Measurements from ENCODE around the gene SLC35D1. TPM values are rescaled to one million over a fixed set of nuclear protein-coding genes. Genes with fewer than 3 reads are reported as not detected.

The SLC35D1 gene
- total RNA-seq, 2 experiments from 2014 or later = 11.4 to 12.5 TPM

- Mint-ChIP-seq H3K4me1 (no peaks in the 10 kb centered on the region), H3K36me3 (ENCODE audit: low read depth) (peaks cover 48% of the 10 kb centered on the region), H3K9me3 (peaks cover 15% of the 10 kb centered on the region), H3K27ac (no peak overlapping the region), H3K4me3 (no peak overlapping the region), H3K27me3 (no peaks in the 10 kb centered on the region)
- no peak for DNase-seq
- CTCF ChIA-PET = interaction anchor here (0.5 to 0.6 kb wide), 2 partner anchors 64 to 283 kb away, joined by 4 to 7 read pairs; no protein-coding TSS in a partner anchor
- POLR2A ChIA-PET = interaction anchor here (0.6 kb wide), 1 partner anchor 654 kb away, joined by 3 read pairs; no protein-coding TSS in a partner anchor
Observed at GRCh38 chr1:67031859-67032247, 22.1 kb downstream of the SLC35D1 start.

- Mint-ChIP-seq H3K9me3 (peaks cover 10% of the 10 kb centered on the region), H3K4me3 (no peak overlapping the region), H3K27ac (no peak overlapping the region), H3K27me3 (no peaks in the 10 kb centered on the region), H3K36me3 (ENCODE audit: low read depth) (peaks cover 45% of the 10 kb centered on the region), H3K4me1 (no peaks in the 10 kb centered on the region)
- CTCF ChIA-PET = interaction anchor here (0.6 to 0.7 kb wide), 2 partner anchors 64 to 101 kb away, joined by 3 to 4 read pairs; no protein-coding TSS in a partner anchor
- no peak for DNase-seq
- POLR2A ChIA-PET = interaction anchor here (0.6 kb wide), 1 partner anchor 654 kb away, joined by 3 read pairs; no protein-coding TSS in a partner anchor
Observed at GRCh38 chr1:67031121-67031858, 22.7 kb downstream of the SLC35D1 start.

DNA sequence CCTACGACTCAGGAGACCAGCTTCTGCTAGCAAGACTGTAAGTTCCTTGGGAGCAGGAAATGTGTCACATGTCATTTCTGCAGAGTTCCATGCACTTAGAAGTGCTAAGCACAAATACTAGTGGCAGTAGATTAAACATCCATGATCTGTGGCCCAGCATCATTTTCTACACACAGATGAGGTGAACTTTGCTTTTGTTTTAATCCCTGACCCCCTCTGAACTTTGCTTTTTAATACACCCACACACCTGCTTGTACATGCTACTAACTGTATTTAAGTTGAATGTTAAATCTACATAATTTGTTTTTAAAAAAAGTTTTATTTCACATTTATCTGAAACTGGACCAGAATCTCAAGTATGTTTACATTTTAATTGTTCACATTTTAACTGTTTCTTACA is 24.5 kb downstream of the SLC35D1 start:
- H3K4me1 Mint-ChIP-seq = no peaks in the 10 kb centered on the region
- ChIA-PET POLR2A (interaction anchor here (0.7 kb wide), 1 partner anchor 17 kb away, joined by 13 read pairs; no protein-coding TSS in a partner anchor), CTCF (interaction anchor here (0.6 to 2.3 kb wide), 2 partner anchors 9 to 425 kb away, joined by 3 to 10 read pairs; no protein-coding TSS in a partner anchor)
- H3K9me3 Mint-ChIP-seq = peaks cover 5% of the 10 kb centered on the region
- H3K36me3 Mint-ChIP-seq (ENCODE audit: low read depth) = peaks cover 37% of the 10 kb centered on the region
- no peak for DNase-seq
- no peak overlapping the region for H3K27ac Mint-ChIP-seq
- H3K4me3 Mint-ChIP-seq = no peak overlapping the region
- H3K27me3 Mint-ChIP-seq = no peaks in the 10 kb centered on the region

GRCh38 chr1:67020765-67021164 is 33.2 kb downstream of the SLC35D1 start:
- no peaks in the 10 kb centered on the region for H3K27me3 Mint-ChIP-seq
- ChIA-PET POLR2A (no interaction called here), CTCF (interaction anchor here (0.6 to 2.7 kb wide), 3 partner anchors 9 to 20 kb away, joined by 4 to 10 read pairs (median 4); no protein-coding TSS in a partner anchor)
- DNase-seq = no peak
- no peak overlapping the region for H3K4me3 Mint-ChIP-seq
- no peaks in the 10 kb centered on the region for H3K4me1 Mint-ChIP-seq
- peaks cover 2% of the 10 kb centered on the region for H3K9me3 Mint-ChIP-seq
- peaks cover 42% of the 10 kb centered on the region for H3K36me3 Mint-ChIP-seq (ENCODE audit: low read depth)
- H3K27ac Mint-ChIP-seq = no peak overlapping the region

DNA sequence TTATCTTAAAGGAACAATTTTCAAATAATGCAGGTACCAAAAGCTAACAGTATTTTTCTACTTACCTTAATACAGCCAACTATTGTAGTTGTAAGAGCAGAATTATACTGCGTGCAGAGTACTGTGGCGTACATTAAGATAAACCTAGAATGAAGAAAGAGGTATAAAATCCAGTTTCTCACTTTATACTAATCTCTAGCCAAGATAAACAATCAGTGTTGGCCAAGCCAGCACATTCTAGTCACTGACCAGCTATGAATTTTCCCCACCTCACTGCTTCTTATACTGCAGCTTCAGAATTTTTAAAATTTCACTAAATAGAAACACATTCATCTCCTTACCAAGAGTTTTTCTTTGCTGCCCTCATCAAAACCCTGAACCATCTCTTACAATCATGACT is 33.6 kb downstream of the SLC35D1 start:
- H3K9me3 Mint-ChIP-seq = peaks cover 2% of the 10 kb centered on the region
- ChIA-PET CTCF (interaction anchor here (1.0 to 2.7 kb wide), 4 partner anchors 9 to 193 kb away, joined by 3 to 10 read pairs (median 4); no protein-coding TSS in a partner anchor), POLR2A (no interaction called here)
- DNase-seq = no peak
- no peaks in the 10 kb centered on the region for H3K4me1 Mint-ChIP-seq
- no peak overlapping the region for H3K4me3 Mint-ChIP-seq
- no peaks in the 10 kb centered on the region for H3K27me3 Mint-ChIP-seq
- peaks cover 41% of the 10 kb centered on the region for H3K36me3 Mint-ChIP-seq (ENCODE audit: low read depth)
- H3K27ac Mint-ChIP-seq = no peak overlapping the region

DNA sequence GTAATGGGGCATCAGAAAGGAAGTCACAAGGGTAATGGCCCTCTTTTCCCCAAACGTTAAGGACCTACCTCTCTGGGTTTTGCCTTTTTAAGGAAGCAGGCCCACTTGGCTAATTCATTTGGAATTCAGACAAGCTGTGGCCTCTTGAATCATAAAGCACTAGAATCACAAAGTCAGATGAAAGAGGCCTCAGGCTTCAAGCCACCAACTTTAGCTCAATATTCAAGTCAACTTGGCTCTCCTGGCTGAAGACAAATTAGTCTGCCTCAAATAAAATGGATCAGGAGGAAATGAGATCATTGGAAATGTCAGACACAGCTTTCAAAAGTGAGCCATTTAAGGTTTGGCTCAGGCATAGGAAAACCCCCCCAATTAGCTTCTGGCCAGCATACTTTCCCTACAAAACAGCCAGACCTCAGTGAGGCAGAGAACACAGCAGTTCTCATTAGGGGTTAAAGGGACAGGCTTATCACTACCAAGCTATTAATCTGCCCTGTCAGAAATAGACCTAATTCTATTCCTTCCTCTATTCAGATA is 34.3 kb downstream of the SLC35D1 start:
- DNase-seq = no peak
- ChIA-PET POLR2A (no interaction called here), CTCF (interaction anchor here (1.0 to 2.7 kb wide), 4 partner anchors 10 to 194 kb away, joined by 3 to 10 read pairs (median 4); no protein-coding TSS in a partner anchor)
- no peaks in the 10 kb centered on the region for H3K27me3 Mint-ChIP-seq
- no peak overlapping the region for H3K4me3 Mint-ChIP-seq
- H3K4me1 Mint-ChIP-seq = no peaks in the 10 kb centered on the region
- no peak overlapping the region for H3K27ac Mint-ChIP-seq
- H3K9me3 Mint-ChIP-seq = peaks cover 2% of the 10 kb centered on the region
- peaks cover 37% of the 10 kb centered on the region for H3K36me3 Mint-ChIP-seq (ENCODE audit: low read depth)

DNA sequence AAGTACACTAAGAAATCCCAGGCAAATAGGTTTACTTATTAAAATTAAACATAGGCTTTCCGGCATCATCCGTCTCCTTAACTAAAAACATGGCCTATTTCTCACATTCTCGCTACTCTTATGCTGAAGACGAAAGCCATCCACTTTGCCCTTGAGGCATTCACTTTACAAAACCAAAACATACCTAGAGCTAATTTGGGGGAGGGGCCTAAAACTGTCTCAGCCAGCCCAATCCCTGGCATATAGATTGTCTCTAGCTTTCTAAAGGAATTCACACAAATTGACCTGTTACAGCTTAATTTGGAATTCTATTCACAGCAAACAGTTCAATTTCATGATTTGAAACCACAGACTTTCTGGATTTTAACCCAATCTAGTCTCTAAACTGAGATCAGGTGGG is 34.8 kb downstream of the SLC35D1 start:
- ChIA-PET CTCF (interaction anchor here (2.0 to 2.7 kb wide), 2 partner anchors 10 to 23 kb away, joined by 4 to 10 read pairs; no protein-coding TSS in a partner anchor), POLR2A (no interaction called here)
- Mint-ChIP-seq H3K36me3 (ENCODE audit: low read depth) (peaks cover 37% of the 10 kb centered on the region), H3K4me3 (no peak overlapping the region), H3K27ac (no peak overlapping the region), H3K4me1 (no peaks in the 10 kb centered on the region), H3K27me3 (no peaks in the 10 kb centered on the region), H3K9me3 (peaks cover 2% of the 10 kb centered on the region)
- DNase-seq = no peak

GRCh38 chr1:67018574-67018973 is 35.4 kb downstream of the SLC35D1 start:
- Mint-ChIP-seq H3K36me3 (ENCODE audit: low read depth) (peaks cover 38% of the 10 kb centered on the region), H3K4me3 (no peak overlapping the region), H3K9me3 (peaks cover 2% of the 10 kb centered on the region), H3K27ac (no peak overlapping the region), H3K4me1 (no peaks in the 10 kb centered on the region), H3K27me3 (no peaks in the 10 kb centered on the region)
- no peak for DNase-seq
- CTCF ChIA-PET = interaction anchor here (2.0 to 2.7 kb wide), 2 partner anchors 11 to 22 kb away, joined by 4 to 10 read pairs; no protein-coding TSS in a partner anchor
- POLR2A ChIA-PET = no interaction called here

- Mint-ChIP-seq H3K27ac (no peak overlapping the region), H3K9me3 (no peaks in the 10 kb centered on the region), H3K4me3 (no peak overlapping the region), H3K27me3 (no peaks in the 10 kb centered on the region), H3K4me1 (peaks cover 2% of the 10 kb centered on the region), H3K36me3 (ENCODE audit: low read depth) (peaks cover 33% of the 10 kb centered on the region)
- ChIA-PET POLR2A (no interaction called here), CTCF (interaction anchor here (0.6 kb wide), 1 partner anchor 11 kb away, joined by 3 read pairs; no protein-coding TSS in a partner anchor)
- DNase-seq = no peak
Observed at GRCh38 chr1:67013573-67013972, 40.4 kb downstream of the SLC35D1 start.

GRCh38 chr1:67009792-67010191 is 44.2 kb downstream of the SLC35D1 start:
- POLR2A ChIA-PET = no interaction called here
- H3K27me3 Mint-ChIP-seq = no peaks in the 10 kb centered on the region
- no peak overlapping the region for H3K27ac Mint-ChIP-seq
- H3K36me3 Mint-ChIP-seq (ENCODE audit: low read depth) = peaks cover 32% of the 10 kb centered on the region
- DNase-seq = no peak
- CTCF ChIA-PET = no interaction called here
- H3K4me3 Mint-ChIP-seq = no peak overlapping the region
- H3K9me3 Mint-ChIP-seq = no peaks in the 10 kb centered on the region
- peaks cover 2% of the 10 kb centered on the region for H3K4me1 Mint-ChIP-seq

DNA sequence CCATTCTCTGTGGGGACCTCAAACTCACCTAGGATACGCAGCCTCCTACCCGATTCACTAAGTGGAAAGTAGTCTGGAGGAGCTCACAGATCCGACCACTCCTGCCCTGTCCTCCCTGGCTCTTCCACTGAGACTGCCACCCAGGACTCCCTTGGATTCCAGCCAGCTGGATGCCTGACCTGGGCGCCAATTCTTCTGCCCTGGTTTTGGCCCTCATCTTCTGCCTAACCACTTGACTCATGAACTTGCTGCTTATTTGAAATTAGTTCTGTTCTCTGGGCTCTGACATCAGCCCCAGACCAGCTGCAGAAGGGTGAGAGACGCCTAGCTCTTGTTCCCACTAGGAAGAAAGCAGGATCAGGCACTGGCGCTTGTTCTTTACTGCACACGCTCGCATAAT is 48.9 kb downstream of the SLC35D1 start:
- no peaks in the 10 kb centered on the region for H3K27me3 Mint-ChIP-seq
- no peaks in the 10 kb centered on the region for H3K4me1 Mint-ChIP-seq
- peaks cover 30% of the 10 kb centered on the region for H3K36me3 Mint-ChIP-seq (ENCODE audit: low read depth)
- no peaks in the 10 kb centered on the region for H3K9me3 Mint-ChIP-seq
- CTCF ChIA-PET = no interaction called here
- H3K27ac Mint-ChIP-seq = no peak overlapping the region
- POLR2A ChIA-PET = no interaction called here
- H3K4me3 Mint-ChIP-seq = no peak overlapping the region
- DNase-seq = no peak

GRCh38 chr1:67004176-67004575 is 49.8 kb downstream of the SLC35D1 start:
- Mint-ChIP-seq H3K36me3 (ENCODE audit: low read depth) (peaks cover 25% of the 10 kb centered on the region), H3K9me3 (no peaks in the 10 kb centered on the region), H3K4me1 (peaks cover 1% of the 10 kb centered on the region), H3K4me3 (no peak overlapping the region), H3K27me3 (no peaks in the 10 kb centered on the region), H3K27ac (no peak overlapping the region)
- POLR2A ChIA-PET = no interaction called here
- CTCF ChIA-PET = interaction anchor here (1.0 kb wide), 1 partner anchor 23 kb away, joined by 3 read pairs; no protein-coding TSS in a partner anchor
- DNase-seq = no peak
